ENCODE measurements around the gene TTC24.

TTC24 gene

GRCh38 chr1:156579472-156579871 lies at the start of gene TTC24:
Gene TTC24 (plus strand): TSS chr1:156579723. CDS start chr1:156581365, 1,642 bp downstream.
- no peak for DNase-seq (ENCODE audit: low spot score)

GRCh38 chr1:156530006-156530405 lies 49.5 kb upstream of the TTC24 start:
- DNase-seq (ENCODE audit: low spot score), result no peak

- DNase-seq (ENCODE audit: low spot score), result no peak
Observed at GRCh38 chr1:156532374-156532773, 47.1 kb upstream of the TTC24 start.

GRCh38 chr1:156533568-156534220 lies 45.8 kb upstream of the TTC24 start:
- DNase-seq (ENCODE audit: low spot score), result no peak

- no peak for DNase-seq (ENCODE audit: low spot score)
Observed at GRCh38 chr1:156534424-156535060, 45.0 kb upstream of the TTC24 start.

GRCh38 chr1:156537027-156537426 lies 42.5 kb upstream of the TTC24 start:
- no peak for DNase-seq (ENCODE audit: low spot score)

- no peak for DNase-seq (ENCODE audit: low spot score)
Observed at GRCh38 chr1:156538711-156539440, 40.6 kb upstream of the TTC24 start.

GRCh38 chr1:156539818-156540355 lies 39.6 kb upstream of the TTC24 start:
- DNase-seq (ENCODE audit: low spot score), result no peak

GRCh38 chr1:156540955-156541354 lies 38.6 kb upstream of the TTC24 start:
- no peak for DNase-seq (ENCODE audit: low spot score)

GRCh38 chr1:156543066-156543465 lies 36.5 kb upstream of the TTC24 start:
- no peak for DNase-seq (ENCODE audit: low spot score)

GRCh38 chr1:156544592-156545102 lies 34.9 kb upstream of the TTC24 start:
- no peak for DNase-seq (ENCODE audit: low spot score)

- DNase-seq (ENCODE audit: low spot score), result no peak
Observed at GRCh38 chr1:156546267-156546666, 33.3 kb upstream of the TTC24 start.

GRCh38 chr1:156547434-156547833 lies 32.1 kb upstream of the TTC24 start:
- no peak for DNase-seq (ENCODE audit: low spot score)

GRCh38 chr1:156547982-156548381 lies 31.5 kb upstream of the TTC24 start:
- no peak for DNase-seq (ENCODE audit: low spot score)

- DNase-seq (ENCODE audit: low spot score), result no peak
Observed at GRCh38 chr1:156549390-156549789, 30.1 kb upstream of the TTC24 start.

GRCh38 chr1:156549831-156550230 lies 29.7 kb upstream of the TTC24 start:
- no peak for DNase-seq (ENCODE audit: low spot score)

GRCh38 chr1:156550346-156550745 lies 29.2 kb upstream of the TTC24 start:
- no peak for DNase-seq (ENCODE audit: low spot score)

- DNase-seq (ENCODE audit: low spot score), result no peak
Observed at GRCh38 chr1:156551066-156551643, 28.4 kb upstream of the TTC24 start.

- no peak for DNase-seq (ENCODE audit: low spot score)
Observed at GRCh38 chr1:156551869-156552268, 27.7 kb upstream of the TTC24 start.

GRCh38 chr1:156552518-156552917 lies 27.0 kb upstream of the TTC24 start:
- no peak for DNase-seq (ENCODE audit: low spot score)

GRCh38 chr1:156552937-156553336 lies 26.6 kb upstream of the TTC24 start:
- peak; percentile 40 for DNase-seq (ENCODE audit: low spot score)

GRCh38 chr1:156553860-156554485 lies 25.6 kb upstream of the TTC24 start:
- DNase-seq (ENCODE audit: low spot score), result no peak

Measured in globus pallidus (tissue), 1 donor.